HAP-1 (cell line): ENCODE data around the gene INO80B.
A peak's percentile ranks its signal among the peaks of the same experiment; 100 is the strongest.

Experiments
- DNase-seq, 2 experiments: peaks; one replicate each; pipeline ENCODE4 v3.0.0-alpha.2; 2016 to 2020; ENCODE audit warnings: low spot score in 2 of 2
- H3K27me3 ChIP-seq: fragments of 250-450 bp; sonication (Bioruptor Pico); 2 replicates; pipeline ENCODE4 v1.5.1; 2020; ENCODE audit warnings: low read depth, mild to moderate bottlenecking, moderate library complexity
- H3K36me3 ChIP-seq: fragments of 250-450 bp; sonication (Bioruptor Pico); replicated peaks from 2 replicates; pipeline ENCODE4 v1.5.1; 2020; ENCODE audit warnings: mild to moderate bottlenecking
- H3K4me1 ChIP-seq: fragments of 250-450 bp; sonication (Bioruptor Pico); 2 replicates; pipeline ENCODE4 v1.5.1; 2020; ENCODE audit warnings: mild to moderate bottlenecking
- H3K4me3 ChIP-seq: fragments of 250-450 bp; sonication (Bioruptor Pico); 2 replicates; pipeline ENCODE4 v1.5.1; 2020; ENCODE audit warnings: mild to moderate bottlenecking, moderate library complexity
- H3K9me3 ChIP-seq: fragments of 250-450 bp; sonication (Bioruptor Pico); 2 replicates; pipeline ENCODE4 v1.5.1; 2020; ENCODE audit warnings: mild to moderate bottlenecking, moderate library complexity
- in situ Hi-C: fragments of 300-500 bp; cut with MboI; formaldehyde crosslinking; loops from 3 replicates; pipeline ENCODE4 v1.14.3; 2020; ENCODE audit warnings: low sequenced_read_pairs, inconsistent platforms, mixed read lengths

Gene INO80B

DNA sequence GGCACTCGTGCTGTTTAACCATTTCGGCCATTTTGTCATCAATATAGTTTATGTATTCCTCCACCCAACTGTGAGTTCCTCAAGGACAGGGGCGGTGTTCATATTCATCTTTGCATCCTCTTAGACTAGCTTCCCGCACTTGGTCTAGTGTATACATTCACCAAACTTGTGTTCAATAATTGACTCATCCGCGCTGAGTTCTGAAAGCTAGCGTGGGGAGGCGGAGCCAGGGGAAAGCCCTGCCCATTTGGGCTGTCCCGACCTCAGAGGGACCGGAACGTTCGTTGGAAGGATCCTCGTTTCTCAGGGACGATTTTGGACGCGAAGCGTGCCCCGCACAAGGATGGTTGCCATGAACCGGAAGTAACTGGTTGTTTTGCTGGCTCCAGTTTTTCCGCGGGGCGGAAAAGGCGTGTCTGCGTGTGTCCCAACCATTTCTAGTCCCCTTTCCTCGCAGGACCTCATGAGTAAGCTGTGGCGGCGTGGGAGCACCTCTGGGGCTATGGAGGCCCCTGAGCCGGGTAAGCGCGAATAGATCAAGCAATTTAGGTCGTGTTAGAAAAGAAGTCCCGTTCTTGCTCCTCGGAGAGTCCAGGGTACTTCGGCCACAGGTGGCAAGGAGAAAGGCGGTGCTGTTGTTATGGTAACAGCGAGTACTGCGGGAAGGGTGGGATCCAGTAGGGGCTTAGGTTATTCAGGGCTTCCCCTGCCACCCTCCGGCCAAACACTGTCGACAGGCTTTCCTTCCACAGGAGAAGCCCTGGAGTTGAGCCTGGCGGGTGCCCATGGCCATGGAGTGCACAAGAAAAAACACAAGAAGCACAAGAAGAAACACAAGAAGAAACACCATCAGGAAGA, at the start of gene INO80B:
Gene INO80B, plus strand, starts transcription at position 434 of the 858 bp plus-strand sequence. Its CDS starts 30 bp downstream, at position 464.
- H3K27me3 ChIP-seq, result no peaks in the 10 kb centered on the region
- H3K4me1 ChIP-seq, result peaks cover 16% of the 10 kb centered on the region
- no peaks in the 10 kb centered on the region for H3K36me3 ChIP-seq
- DNase-seq, result peak; percentile 85 to 96
- H3K4me3 ChIP-seq, result peak within 1 kb of the TSS; percentile 58
- H3K9me3 ChIP-seq, result no peaks in the 10 kb centered on the region
- in situ Hi-C loops, result loop anchor here (10.0 kb wide), 1 partner anchor 720 kb away; the partner anchor contains the start of gene TPRKB

GRCh38 chr2:74406035-74406434, 48.9 kb upstream of the INO80B start:
- Histone ChIP-seq H3K27me3 (peaks cover 23% of the 10 kb centered on the region), H3K9me3 (no peaks in the 10 kb centered on the region), H3K36me3 (no peaks in the 10 kb centered on the region), H3K4me1 (no peaks in the 10 kb centered on the region), H3K4me3 (no peak overlapping the region)
- in situ Hi-C loops, result no loop called here
- DNase-seq, result no peak

DNA sequence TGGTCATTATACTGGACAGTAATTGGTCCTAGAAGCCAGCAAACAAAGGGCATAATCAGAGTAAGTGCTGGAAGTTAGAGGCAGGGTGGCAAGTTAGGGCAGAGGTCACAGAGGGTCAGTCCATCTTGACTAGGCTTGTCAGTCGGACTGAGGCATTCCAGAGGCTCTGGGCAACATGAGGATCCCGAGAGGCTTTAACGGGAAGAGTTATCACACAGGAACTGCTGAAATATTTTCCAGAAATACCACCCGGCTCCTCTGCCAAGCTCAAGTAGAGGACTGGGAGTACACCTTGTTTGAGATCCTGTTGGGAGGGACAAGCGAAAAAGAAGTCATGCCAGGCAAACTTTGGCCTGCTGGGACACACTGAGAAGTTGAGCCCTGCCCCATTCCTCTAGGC, 47.2 kb upstream of the INO80B start:
- Histone ChIP-seq H3K4me1 (no peaks in the 10 kb centered on the region), H3K36me3 (no peaks in the 10 kb centered on the region), H3K27me3 (peaks cover 23% of the 10 kb centered on the region), H3K9me3 (no peaks in the 10 kb centered on the region), H3K4me3 (no peak overlapping the region)
- in situ Hi-C loops, result no loop called here
- no peak for DNase-seq

DNA sequence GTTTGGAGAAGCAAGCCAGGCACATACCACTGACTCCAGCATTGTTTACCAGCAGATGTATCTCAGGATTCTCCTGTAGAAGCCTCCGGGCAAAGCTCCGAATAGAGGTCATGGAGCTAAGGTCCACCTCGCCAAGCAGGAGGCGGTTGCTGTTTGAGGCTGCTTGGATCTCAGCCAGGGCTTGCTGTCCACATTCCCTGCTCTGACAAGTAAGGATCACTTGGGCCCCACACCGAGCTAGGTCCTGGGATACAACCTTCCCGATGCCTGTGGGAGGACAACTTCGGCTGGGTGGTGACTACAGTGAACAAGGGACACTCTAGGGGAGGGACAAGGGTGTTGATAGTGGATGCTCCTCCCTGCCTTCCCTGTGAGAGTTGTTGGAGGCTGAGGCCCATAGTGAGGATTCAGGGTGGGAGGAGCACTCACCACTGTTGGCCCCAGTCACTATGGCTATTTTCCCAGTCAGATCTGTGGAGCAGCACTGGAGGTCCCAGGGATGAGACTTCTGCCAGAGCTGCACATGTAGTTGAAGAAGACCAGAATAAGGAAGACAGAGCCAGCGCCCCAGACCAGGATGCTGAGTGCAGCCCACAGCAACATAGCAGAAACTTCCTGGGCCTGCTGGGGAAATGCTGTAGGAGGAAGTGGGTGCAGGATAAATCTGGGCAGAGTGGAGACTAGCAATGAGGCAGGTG, 41.7 kb upstream of the INO80B start:
- Histone ChIP-seq H3K4me3 (no peak overlapping the region), H3K9me3 (no peaks in the 10 kb centered on the region)
- in situ Hi-C loops, result no loop called here

DNA sequence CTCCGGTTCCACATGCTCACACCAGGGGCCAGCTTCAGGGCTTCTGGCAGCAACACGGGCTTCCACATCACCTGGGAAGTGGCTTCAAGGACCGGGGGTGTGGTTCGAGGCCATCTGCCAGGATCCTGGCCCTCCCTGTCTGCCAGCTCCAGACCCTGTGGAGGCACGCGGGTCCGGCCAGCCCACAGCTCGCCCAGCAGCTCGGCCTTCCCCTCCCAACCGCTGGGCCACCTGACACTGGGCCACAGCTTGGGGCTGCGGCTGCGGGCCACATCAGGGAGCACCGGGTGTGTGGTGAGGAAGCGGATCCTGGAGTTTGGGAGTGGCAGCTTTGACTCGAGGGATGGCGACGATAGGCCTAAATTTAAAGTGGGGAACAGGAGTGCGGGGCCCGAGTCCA, 40.4 kb upstream of the INO80B start:
- H3K36me3 ChIP-seq, result no peaks in the 10 kb centered on the region
- H3K9me3 ChIP-seq, result no peaks in the 10 kb centered on the region
- no peak overlapping the region for H3K4me3 ChIP-seq
- H3K4me1 ChIP-seq, result no peaks in the 10 kb centered on the region
- H3K27me3 ChIP-seq, result no peaks in the 10 kb centered on the region
- in situ Hi-C loops, result no loop called here
- DNase-seq, result no peak

More for the DNA sequence above, 41.7 kb upstream of the INO80B start:
- Histone ChIP-seq H3K27me3 (peaks cover 4% of the 10 kb centered on the region; the same call in 1 of the 2 replicates), H3K4me1 (no peaks in the 10 kb centered on the region), H3K36me3 (no peaks in the 10 kb centered on the region)
- DNase-seq, result no peak

GRCh38 chr2:74414881-74415761, 39.8 kb upstream of the INO80B start:
- in situ Hi-C loops, result no loop called here
- H3K36me3 ChIP-seq, result no peaks in the 10 kb centered on the region
- H3K9me3 ChIP-seq, result no peaks in the 10 kb centered on the region
- no peaks in the 10 kb centered on the region for H3K4me1 ChIP-seq
- DNase-seq, result no peak
- no peak overlapping the region for H3K4me3 ChIP-seq
- H3K27me3 ChIP-seq, result no peaks in the 10 kb centered on the region

DNA sequence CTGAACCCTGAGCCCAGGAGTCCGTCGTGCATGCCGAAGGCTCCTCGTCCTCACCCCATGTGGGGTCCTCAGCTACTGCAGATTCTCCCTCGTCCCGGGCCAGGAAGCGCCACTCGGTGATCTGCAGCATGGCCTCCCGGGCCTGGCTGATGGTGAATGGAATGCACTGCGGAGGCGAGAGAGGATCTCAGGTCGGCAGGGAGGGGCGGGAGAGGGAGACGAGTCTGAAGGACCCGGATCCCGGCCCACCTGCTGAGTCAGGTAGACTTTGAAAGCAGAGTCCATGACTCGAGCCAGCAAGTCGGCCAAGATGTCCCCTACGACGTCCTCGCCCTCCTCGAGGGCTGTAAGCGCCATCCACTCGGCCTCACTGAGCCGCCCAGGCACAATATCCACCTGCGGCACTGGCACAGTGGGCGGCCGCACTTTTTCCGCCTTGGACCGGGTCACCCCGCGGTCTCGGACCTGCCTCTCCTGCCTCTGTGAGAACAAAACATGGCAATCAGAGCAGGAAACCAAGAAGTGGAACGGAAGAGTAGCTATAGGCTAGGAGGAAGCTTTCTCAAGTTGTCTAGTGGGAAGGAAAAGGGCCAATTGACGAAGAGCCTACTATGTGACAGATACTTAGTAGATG, 39.0 kb upstream of the INO80B start:
- no peak for DNase-seq
- Histone ChIP-seq H3K36me3 (no peaks in the 10 kb centered on the region), H3K4me3 (no peak overlapping the region), H3K9me3 (no peaks in the 10 kb centered on the region), H3K27me3 (no peaks in the 10 kb centered on the region), H3K4me1 (no peaks in the 10 kb centered on the region)
- in situ Hi-C loops, result no loop called here

DNA sequence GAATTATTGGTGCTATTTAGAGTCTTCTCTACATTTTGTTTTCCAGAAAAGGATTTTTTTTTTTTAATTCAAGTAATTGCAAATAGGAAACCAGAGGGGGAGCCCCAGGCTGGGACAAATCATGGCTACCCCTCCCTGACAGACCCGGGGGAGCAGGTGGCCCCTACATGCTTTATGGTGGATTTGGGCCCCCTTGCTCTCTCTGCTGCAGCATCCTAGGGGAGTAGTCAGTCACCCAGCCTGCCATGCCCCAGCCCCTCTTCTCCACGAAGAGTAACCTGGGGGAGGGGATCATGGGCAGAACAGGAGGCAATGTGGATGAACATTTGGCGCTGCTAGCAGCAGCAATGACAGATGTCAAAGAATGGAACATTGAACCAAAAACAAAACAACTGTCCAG, 38.1 kb upstream of the INO80B start:
- in situ Hi-C loops, result no loop called here

GRCh38 chr2:74417197-74417596, 37.7 kb upstream of the INO80B start:
- in situ Hi-C loops, result no loop called here
- DNase-seq, result no peak
- Histone ChIP-seq H3K9me3 (no peaks in the 10 kb centered on the region), H3K27me3 (no peaks in the 10 kb centered on the region), H3K36me3 (no peaks in the 10 kb centered on the region), H3K4me1 (no peaks in the 10 kb centered on the region; the same call in 1 of the 2 replicates), H3K4me3 (no peak overlapping the region)

More for the DNA sequence above, 38.1 kb upstream of the INO80B start:
- Histone ChIP-seq H3K36me3 (no peaks in the 10 kb centered on the region), H3K4me1 (no peaks in the 10 kb centered on the region), H3K27me3 (no peaks in the 10 kb centered on the region), H3K9me3 (no peaks in the 10 kb centered on the region), H3K4me3 (no peak overlapping the region)
- DNase-seq, result no peak

- Histone ChIP-seq H3K9me3 (no peaks in the 10 kb centered on the region), H3K36me3 (no peaks in the 10 kb centered on the region), H3K27me3 (no peaks in the 10 kb centered on the region), H3K4me3 (no peak overlapping the region), H3K4me1 (no peaks in the 10 kb centered on the region; the same call in 1 of the 2 replicates)
- in situ Hi-C loops, result no loop called here
- DNase-seq, result no peak
Observed at GRCh38 chr2:74417763-74418162, 37.1 kb upstream of the INO80B start.

- in situ Hi-C loops, result no loop called here
- H3K9me3 ChIP-seq, result no peaks in the 10 kb centered on the region
- no peaks in the 10 kb centered on the region for H3K36me3 ChIP-seq
- peak in 1 of 2 experiments; percentile 38 for DNase-seq
- H3K27me3 ChIP-seq, result no peaks in the 10 kb centered on the region
- no peak overlapping the region for H3K4me3 ChIP-seq
- H3K4me1 ChIP-seq, result no peaks in the 10 kb centered on the region; the same call in 1 of the 2 replicates
Observed at GRCh38 chr2:74418312-74418711, 36.6 kb upstream of the INO80B start.

DNA sequence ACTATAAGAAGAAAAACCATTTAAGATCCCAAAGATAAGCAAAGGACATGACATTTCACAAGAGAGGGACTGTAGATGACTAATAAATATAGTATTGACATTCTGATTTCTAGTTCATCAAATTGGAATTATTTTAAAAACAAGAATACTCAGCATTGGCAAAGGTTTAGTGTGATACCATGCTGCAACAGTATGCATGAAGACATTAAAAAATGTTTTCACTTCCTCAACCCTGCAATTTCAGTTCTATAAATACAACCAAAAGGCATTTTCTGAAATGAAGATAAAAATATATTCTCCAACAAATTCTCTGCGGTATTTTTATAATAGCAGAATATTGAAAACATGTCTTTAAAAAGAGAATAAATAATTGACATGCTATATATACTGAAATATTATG, 35.5 kb upstream of the INO80B start:
- Histone ChIP-seq H3K27me3 (no peaks in the 10 kb centered on the region), H3K9me3 (no peaks in the 10 kb centered on the region), H3K4me3 (no peak overlapping the region), H3K36me3 (no peaks in the 10 kb centered on the region), H3K4me1 (no peaks in the 10 kb centered on the region; the same call in 1 of the 2 replicates)
- DNase-seq, result no peak
- in situ Hi-C loops, result no loop called here

DNA sequence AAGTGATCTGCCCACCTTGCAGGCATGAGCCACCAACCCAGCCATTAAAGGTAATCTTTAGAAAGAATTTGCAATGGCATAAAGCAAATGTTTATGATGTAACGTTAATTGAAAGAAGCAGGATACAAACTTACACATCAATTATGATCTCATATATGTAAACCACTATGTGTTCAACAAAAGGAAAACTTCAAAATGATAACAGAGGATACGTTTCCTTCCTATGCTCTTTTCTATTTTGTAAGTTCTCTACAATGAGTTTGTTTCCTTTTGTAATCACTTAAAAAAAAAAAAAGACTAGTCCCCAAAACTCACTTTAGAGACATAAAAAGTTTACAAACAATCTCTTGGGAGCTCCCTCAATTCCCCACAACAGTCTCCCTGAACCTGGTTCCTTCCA, 34.9 kb upstream of the INO80B start:
- H3K4me3 ChIP-seq, result no peak overlapping the region
- peaks cover 1% of the 10 kb centered on the region; the same call in 1 of the 2 replicates for H3K36me3 ChIP-seq
- in situ Hi-C loops, result no loop called here
- no peaks in the 10 kb centered on the region; the same call in 1 of the 2 replicates for H3K4me1 ChIP-seq
- DNase-seq, result no peak
- H3K9me3 ChIP-seq, result no peaks in the 10 kb centered on the region
- H3K27me3 ChIP-seq, result no peaks in the 10 kb centered on the region
